Body of pancreas (tissue), 4 donors: ENCODE results near the gene RPP38.

Source experiments
- POLR2A ChIP-seq, 3 donors: fragments of 450-650 bp; IDR thresholded peaks; one replicate each; pipeline ENCODE4 v1.6.1; 2016; ENCODE audit warnings: antibody characterized with exemption in 3 of 3, mild to moderate bottlenecking in 2 of 3
- TF ChIP-seq, protein P1 (sequence below), 7 experiments: fragments of 450-650 bp in 4 of 7; fragments of 200-600 bp in 3 of 7; sonication (generic) in 3 of 7; IDR thresholded peaks; one replicate each; pipeline ENCODE4 v1.5.1; 2016 to 2019; ENCODE audit warnings: antibody characterized with exemption in 7 of 7

DNA sequence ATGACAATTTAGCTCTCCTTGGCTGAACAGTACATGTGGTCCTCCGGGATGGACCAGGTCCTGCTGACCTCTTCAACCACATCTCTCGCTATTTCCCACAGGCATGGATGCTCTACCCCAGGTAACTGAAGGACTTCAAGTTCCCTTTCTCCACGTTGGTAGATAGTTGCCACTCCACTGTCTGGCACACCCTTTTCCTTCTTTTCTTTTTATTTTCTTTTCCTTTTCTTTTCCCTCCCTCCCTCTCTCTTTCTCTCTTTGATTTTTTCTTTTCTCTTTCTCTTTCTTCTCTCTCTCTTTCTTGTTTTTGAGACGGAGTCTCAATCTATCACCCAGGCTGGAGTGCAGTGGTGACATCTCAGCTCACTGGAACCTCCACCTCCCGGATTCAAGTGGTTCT lies 5.7 kb upstream of the RPP38 start:
- TF ChIP-seq, protein P1, sequence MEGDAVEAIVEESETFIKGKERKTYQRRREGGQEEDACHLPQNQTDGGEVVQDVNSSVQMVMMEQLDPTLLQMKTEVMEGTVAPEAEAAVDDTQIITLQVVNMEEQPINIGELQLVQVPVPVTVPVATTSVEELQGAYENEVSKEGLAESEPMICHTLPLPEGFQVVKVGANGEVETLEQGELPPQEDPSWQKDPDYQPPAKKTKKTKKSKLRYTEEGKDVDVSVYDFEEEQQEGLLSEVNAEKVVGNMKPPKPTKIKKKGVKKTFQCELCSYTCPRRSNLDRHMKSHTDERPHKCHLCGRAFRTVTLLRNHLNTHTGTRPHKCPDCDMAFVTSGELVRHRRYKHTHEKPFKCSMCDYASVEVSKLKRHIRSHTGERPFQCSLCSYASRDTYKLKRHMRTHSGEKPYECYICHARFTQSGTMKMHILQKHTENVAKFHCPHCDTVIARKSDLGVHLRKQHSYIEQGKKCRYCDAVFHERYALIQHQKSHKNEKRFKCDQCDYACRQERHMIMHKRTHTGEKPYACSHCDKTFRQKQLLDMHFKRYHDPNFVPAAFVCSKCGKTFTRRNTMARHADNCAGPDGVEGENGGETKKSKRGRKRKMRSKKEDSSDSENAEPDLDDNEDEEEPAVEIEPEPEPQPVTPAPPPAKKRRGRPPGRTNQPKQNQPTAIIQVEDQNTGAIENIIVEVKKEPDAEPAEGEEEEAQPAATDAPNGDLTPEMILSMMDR (IDR thresholded peaks at IDR 0.05) = no peak
- no peak for TF ChIP-seq POLR2A (IDR thresholded peaks at IDR 0.05)
